ENCODE measurements around the gene UTF1.

GRCh38 chr10:133270773-133271297 lies 40.8 kb downstream of the UTF1 start:
- no peak for TF ChIP-seq CTCF (IDR thresholded peaks at IDR 0.05)
- TF ChIP-seq POLR2A (IDR thresholded peaks at IDR 0.05), result no peak
